B cell (primary cell): ENCODE measurements around the gene TMEM145.

Source experiments
- EZH2 ChIP-seq: IDR thresholded peaks from 2 replicates; pipeline ENCODE4 v1.6.1; 2012; ENCODE audit warnings: borderline replicate concordance, low read depth, mild to moderate bottlenecking, moderate library complexity, low read length; ENCODE audit not compliant: insufficient read depth, poor library complexity, severe bottlenecking
- TF ChIP-seq, protein P1 (sequence below): fragments of 200-600 bp; IDR thresholded peaks from one replicate; pipeline ENCODE4 v1.8.0; 2022; ENCODE audit warnings: antibody characterized with exemption, mild to moderate bottlenecking

DNA sequence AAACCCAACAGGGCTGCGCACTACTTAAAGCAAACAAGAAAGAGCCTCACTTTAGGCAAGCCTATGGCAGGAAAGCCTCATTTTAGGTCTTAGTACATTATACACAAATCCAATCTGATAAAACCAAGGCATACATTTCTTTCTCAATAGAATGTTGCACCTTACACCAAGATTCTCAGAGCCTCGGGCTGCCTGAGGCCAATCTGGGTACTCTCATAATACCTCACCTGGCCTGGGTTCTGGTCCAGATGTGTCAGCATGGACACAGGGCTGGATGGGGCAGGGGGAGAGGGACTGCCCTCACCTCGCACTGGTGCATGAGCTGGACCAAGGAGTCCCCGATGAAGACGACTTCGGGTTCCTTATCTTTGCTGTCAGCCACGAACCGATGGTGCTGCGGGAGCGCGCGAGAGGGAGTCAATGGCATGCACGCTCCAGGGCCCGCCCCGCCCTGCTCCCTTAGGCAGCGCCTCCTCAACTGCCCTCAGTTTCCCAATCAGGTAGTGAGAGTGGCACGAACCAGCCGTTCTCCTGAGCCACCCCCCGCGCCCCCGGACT is 11.4 kb upstream of the TMEM145 start, which contains the start of gene PRR19:
- TF ChIP-seq, protein P1, sequence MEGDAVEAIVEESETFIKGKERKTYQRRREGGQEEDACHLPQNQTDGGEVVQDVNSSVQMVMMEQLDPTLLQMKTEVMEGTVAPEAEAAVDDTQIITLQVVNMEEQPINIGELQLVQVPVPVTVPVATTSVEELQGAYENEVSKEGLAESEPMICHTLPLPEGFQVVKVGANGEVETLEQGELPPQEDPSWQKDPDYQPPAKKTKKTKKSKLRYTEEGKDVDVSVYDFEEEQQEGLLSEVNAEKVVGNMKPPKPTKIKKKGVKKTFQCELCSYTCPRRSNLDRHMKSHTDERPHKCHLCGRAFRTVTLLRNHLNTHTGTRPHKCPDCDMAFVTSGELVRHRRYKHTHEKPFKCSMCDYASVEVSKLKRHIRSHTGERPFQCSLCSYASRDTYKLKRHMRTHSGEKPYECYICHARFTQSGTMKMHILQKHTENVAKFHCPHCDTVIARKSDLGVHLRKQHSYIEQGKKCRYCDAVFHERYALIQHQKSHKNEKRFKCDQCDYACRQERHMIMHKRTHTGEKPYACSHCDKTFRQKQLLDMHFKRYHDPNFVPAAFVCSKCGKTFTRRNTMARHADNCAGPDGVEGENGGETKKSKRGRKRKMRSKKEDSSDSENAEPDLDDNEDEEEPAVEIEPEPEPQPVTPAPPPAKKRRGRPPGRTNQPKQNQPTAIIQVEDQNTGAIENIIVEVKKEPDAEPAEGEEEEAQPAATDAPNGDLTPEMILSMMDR: no peak
- no peak for TF ChIP-seq EZH2
